Fibroblast of skin of abdomen (primary cell): ENCODE measurements around the gene ZNF808. TPM values are rescaled to one million over a fixed set of nuclear protein-coding genes. Genes with fewer than 3 reads are reported as not detected.
"Not testable (repeated sequence)": the region's sequence is repeated elsewhere in the genome, so short reads cannot be mapped to it uniquely, and the experiment has no call there.

Source experiments
- DNase-seq: peaks from one replicate; pipeline ENCODE4 v3.0.0-alpha.2; 2013
- polyA plus RNA-seq, 2 experiments: library from polyadenylated mRNA; unstranded; fragments of 120-200 nt; gene quantifications; one replicate each; pipeline ENCODE4 v1.2.1, GENCODE V29; 2013; ENCODE audit not compliant: insufficient read length in 2 of 2

ZNF808 gene
- polyA plus RNA-seq (2013, experiment 1 of 2; ENCODE audit: insufficient read length), result 2.5 TPM
- polyA plus RNA-seq (2013, experiment 2 of 2; ENCODE audit: insufficient read length), result 2.1 TPM

DNA sequence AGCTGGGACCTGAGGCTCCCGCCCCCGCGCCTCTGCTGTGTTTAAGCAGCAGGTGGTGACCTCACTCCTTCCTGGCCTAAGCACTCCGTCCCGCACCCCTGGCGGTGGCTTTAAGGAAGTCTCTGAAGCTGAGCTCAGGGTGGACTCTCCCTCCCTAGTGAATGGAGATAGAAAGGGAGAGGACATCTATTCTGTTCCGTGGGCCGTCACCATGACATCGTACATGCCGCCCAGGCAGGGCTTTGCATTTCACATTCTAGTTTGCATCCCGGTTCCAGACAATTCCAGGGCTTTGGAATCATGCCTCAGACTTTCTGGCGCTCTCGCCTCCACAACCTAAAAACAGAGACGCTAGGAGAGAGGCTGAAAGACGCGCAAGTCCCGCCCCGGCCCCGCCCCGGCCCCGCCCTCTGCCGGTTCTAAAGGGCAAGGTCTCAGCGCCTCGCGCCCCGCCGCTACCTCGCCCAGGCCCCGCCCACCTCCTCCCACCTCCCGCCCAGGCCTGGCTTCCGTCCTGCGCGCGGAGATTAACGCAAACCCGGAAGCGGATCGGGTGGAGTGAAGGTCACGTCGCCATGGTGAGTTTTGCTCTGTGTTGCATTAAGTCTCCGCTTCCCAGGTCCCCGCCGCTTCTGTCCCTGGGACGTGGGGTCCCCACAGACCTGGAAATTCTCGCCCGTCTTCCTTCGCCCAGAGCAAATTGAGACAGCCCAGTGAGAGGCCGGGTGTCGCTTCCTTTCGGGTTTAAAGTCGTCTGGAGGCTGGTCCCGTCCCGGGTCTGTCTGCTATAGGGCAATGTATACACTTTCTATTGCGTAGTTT, at the start of gene ZNF808:
ZNF808 (plus strand) TSS at position 535 of the 822 bp plus-strand sequence. CDS start 15,617 bp downstream, outside the sequence.
- peak; percentile 89 for DNase-seq

- not testable (repeated sequence) for DNase-seq
Measured at GRCh38 chr19:52484111-52484743, 43.2 kb upstream of the ZNF808 start.

- DNase-seq, result not testable (repeated sequence)
Measured at GRCh38 chr19:52485064-52485463, 42.4 kb upstream of the ZNF808 start.

- not testable (repeated sequence) for DNase-seq
Measured at GRCh38 chr19:52485561-52486240, 41.8 kb upstream of the ZNF808 start.

DNA sequence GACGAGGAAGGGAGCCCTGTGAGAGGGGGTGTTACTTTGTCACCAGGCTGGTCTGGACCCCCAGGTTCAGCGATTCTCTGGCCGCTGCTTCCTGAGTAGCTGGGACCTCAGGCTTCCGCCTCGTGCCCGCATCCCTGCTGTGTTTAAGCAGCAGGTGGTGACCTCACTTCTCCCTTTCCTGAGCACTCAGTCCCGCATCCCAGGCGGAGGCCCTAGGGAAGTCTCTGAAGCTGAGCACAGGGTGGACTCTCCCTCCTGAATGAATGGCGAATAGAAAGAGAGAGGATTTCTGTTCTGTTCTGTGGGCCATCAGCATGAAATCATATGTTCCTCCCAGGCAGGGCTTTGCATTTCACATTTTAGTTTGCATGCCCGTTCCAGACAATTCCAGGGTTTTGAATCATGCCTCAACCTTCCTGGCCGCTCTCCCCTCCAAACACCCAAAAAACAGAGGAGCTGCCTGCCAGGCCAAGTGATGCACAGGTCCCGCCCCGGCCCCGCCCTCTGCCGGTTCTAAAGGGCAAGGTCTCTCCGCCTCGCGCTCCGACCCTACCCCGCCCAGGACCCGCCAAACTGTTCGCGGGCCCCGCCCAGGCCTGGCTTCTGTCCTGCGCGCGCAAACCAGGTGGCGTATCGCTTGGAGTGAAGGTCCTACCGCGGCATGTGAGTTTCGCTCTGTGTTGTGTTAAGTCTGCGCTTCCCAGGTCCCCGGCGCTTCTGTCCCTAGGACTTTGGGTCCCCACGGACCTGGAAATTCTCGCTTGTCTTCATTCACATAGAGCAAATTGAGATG, 35.1 kb upstream of the ZNF808 start:
- DNase-seq, result no peak

- no peak for DNase-seq
Measured at GRCh38 chr19:52492994-52493470, 34.4 kb upstream of the ZNF808 start.

DNA sequence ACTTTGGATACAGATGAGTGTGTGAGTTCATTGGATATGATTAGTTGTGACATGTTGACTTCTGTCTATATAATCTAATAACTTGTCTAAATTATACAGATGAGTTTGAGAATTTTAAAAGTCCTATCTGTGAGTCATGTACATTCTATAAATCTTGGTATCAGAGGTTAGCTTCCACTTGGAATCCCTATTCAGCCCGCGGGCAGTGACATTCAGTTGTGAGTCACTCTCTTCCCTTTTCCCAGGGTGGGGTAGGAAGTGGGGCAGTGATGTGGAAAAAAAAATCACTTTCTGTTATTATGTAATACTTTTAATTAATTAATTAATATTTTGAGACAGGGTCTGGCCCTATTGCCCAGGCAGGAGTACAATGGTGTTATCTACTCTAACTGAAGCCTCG, 33.0 kb upstream of the ZNF808 start:
- DNase-seq, result no peak

- DNase-seq, result no peak
Measured at GRCh38 chr19:52498571-52498970, 28.9 kb upstream of the ZNF808 start.

DNA sequence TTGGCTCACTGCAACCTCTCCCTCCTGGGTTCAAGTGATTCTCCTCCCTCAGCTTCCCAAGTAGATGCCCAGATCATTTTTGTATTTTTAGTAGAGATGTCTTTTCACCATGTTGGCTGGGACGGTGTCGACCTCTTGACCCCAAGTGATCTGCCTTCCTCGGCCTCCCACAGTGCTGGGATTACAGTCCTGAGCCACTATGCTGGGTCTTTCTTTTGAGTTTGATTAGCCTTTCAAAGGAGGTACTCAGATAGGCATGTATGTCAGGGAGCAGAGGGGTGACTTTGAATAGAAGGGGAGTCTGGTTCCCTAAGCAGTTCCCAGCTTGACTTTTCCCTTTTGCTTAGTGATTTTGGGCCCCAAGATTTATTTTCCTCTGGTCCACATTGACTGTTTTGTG, 27.0 kb upstream of the ZNF808 start:
- DNase-seq, result not testable (repeated sequence)

GRCh38 chr19:52500991-52501390, 26.5 kb upstream of the ZNF808 start:
- not testable (repeated sequence) for DNase-seq

DNA sequence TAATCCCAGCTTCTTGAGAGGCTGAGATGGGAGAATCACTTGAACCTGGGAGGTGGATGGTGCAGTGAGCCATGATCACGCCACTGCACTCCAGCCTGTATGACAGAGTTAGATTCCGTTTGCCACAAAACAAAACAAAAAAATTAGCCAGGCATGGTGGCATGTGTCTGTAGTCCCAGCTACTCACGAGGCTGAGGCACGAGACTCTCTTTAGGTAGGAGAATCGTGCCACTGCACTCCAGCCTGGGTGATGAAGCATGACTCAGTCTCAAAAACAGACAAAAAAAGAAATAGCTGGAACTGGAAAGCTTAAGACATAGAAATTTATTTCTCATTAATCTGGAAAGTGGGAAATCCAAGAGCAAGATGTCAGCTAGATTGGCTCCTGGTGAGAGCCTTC, 20.2 kb upstream of the ZNF808 start:
- DNase-seq, result no peak

DNA sequence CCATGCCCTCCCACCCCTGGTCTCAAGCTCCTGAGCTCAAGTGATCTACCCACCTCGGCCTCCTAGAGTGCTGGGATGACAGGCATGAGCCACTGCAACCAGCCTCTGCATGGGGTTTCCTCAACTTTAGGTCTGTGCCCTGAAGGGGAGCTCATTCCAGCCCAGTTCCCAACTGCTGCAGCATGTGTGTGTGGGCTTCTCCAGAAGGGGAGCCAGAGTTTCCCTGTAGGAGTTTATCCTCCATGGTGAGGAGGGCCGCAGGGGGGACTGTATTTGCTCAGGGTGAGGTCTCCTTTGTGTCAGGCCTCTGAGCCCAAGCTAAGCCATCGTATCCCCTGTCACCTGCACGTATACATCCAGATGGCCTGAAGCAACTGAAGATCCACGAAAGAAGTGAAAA, 11.3 kb upstream of the ZNF808 start:
- no peak for DNase-seq

DNA sequence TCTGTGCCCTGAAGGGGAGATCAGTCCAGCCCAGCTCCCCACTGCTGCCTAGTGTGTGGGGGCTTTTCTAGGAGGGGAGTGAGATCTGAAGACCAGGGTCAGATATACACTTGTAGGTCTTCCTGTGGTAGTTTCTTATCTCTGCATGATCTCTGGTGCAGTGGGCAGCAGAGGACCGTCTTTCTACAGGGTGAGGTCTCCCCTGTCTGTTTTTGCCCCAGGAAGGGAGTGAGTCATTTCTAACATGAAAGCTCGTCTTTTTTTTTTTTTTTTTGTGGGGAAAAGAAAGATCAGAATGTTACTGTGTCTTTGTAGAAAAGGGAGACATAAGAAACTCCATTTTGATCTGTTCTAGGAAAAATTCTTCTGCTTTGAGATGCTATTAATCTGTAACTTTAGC, 8.8 kb upstream of the ZNF808 start:
- no peak for DNase-seq

DNA sequence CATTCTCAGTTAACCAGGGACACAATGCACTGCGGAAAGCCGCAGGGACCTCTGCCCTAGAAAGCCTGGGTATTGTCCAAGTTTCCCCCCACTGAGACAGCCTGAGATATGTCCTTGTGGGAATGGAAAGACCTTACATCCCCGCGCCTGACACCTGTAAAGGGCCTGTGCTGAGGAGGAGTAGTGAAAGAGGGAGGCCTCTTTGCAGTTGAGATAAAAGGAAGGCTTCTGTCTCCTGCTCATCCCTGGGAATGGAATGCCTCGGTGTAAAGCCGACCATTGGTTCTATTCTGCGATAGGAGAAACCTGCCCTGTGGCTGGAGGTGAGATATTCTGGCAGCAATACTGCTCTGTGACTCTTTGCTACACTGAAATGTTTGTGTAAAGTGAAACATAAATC, 8.3 kb upstream of the ZNF808 start:
- not testable (repeated sequence) for DNase-seq

- no peak for DNase-seq
Measured at GRCh38 chr19:52520013-52520412, 7.5 kb upstream of the ZNF808 start.

- no peak for DNase-seq
Measured at GRCh38 chr19:52522551-52522950, 4.9 kb upstream of the ZNF808 start.

DNA sequence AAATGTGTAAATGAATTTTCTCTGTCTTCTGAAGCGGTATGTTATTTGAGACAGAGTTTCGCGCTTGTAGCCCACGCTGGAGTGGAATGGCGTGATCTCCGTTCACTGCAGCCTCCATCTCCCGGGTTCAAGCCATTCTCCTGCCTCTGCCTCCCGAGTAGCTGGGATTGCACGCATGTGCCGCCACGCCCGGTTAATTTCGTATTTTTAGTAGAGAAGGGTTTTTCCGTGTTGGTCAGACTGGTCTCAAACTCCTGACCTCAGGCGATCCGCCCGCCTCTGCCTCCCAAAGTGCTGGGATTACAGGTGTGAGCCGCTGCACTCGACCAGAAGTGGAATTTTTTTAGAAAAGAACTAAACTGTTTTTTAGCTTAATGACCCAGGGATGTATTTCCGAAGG, 3.4 kb upstream of the ZNF808 start:
- no peak for DNase-seq

DNA sequence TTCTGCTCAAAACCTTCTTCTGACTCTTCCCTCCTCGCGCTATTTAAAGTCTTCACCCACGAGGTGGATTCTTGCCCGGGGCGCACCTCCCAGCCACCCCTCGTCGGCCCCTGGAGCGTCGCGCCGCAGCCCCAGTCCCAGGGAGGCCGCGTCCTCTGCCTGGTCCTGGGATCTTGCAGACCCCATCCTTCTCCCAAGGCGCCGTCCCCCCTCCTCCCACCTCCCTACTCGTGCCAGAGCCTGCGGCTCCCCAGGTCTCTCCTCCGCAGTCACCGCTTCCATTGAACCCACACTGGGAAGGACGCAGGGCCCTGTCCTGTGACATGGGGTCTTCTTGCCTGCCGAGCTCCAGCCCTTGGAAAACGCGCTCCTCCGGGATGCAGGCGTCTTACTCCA, 486 bp downstream of the ZNF808 start:
- no peak for DNase-seq

DNA sequence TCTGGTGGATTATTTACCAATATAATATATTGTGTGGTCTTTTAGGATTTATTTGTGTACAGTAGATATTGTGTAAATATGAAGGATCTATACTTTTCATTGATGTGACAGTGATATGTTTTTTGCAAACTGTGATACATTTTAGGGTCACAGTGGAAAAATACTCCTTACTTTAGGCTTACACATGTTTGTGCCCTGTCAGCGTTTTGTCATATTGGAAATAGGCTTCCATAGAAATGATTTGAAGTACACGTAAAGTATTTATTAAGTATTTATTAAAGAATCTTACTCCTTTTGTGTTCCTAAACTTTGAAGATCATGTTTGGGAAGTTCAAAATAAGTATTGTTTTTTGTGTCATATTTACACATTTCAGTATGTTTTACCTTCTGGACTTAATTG, 5.0 kb downstream of the ZNF808 start:
- no peak for DNase-seq

DNA sequence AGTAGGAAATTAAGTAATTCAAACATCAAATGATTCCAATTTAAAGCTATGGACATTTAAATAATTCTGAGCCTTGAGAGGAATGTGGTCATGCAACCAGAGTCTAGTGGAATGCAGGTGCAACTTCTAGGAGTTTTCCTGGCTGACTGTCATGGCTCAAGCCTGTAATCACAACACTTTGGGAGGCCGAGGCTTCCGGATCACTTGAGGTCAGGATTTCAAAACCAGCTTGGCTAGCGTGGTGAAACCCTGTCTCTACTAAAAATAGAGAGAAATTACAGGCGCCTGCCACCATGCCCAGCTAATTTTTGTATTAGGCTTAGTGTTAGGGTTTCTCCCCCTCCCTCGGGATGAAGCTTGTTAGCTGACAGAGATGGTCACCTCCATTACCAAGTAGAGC, 6.4 kb downstream of the ZNF808 start:
- no peak for DNase-seq

- DNase-seq, result not testable (repeated sequence)
Measured at GRCh38 chr19:52535385-52535770, 7.9 kb downstream of the ZNF808 start.

DNA sequence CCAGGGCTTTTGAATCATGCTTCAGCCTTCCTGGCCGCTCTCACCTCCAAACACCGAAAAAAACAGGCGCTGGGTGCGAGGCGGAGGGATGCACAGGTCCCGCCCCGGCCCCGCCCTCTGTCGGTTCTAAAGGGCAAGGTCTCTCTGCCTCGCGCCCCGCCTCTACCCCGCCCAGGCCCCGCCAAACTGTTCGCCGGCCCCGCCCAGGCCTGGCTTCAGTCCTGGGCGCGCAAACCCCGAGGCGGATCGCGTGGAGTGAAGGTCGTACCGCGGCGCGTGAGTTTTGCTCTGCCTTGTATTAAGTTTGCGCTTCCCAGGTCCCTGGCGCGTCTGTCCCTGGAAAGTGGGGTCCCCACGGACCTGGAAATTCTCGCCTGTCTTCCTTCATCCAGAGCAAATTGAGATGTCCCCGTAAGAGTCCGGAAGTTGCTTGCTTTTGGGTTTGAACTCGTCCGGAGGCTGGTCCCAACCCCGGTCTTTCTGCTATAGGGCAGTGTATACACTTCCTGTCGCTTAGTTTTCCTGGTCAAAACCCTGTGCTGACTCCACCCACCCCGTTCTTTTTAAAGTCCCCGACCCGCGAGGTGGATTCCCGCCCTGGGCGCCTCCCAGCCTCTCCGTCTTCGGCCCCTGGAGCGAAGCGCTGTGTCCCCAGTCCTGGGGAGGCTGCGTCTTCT, 8.4 kb downstream of the ZNF808 start:
- peak; percentile 73 for DNase-seq
